ENCODE data around the gene RAB26. TPM values are rescaled to one million over a fixed set of nuclear protein-coding genes. Genes with fewer than 3 reads are reported as not detected.

RAB26 gene
- total RNA-seq, 1 donor from 2014 or later = 0.70 TPM

DNA sequence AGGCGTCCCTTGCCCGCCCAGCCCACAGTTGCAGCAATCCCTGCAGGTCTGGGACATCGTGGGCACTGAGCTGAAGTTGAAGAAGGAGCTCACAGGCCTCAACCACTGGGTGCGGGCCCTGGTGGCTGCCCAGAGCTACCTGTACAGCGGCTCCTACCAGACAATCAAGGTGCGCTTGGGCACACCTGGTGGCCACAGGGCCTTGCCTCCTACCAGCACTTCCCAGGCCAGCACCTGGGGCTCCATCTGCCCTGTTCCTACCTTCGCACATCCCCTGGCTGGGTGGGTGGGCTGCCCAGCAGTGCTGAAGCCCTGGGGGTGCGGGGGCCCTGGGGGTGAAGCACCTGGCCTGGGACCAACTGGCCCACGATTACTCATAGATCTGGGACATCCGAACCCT lies 27.0 kb downstream of the RAB26 start:
- H3K4me3 Mint-ChIP-seq = no peak overlapping the region
- no peak for DNase-seq (ENCODE audit: low spot score)
- H3K4me1 Mint-ChIP-seq (ENCODE audit: low read depth) = no peaks in the 10 kb centered on the region
- H3K9me3 Mint-ChIP-seq = no peaks in the 10 kb centered on the region
- peaks cover 6% of the 10 kb centered on the region for H3K36me3 Mint-ChIP-seq (ENCODE audit: low read depth)
- no peaks in the 10 kb centered on the region for H3K27me3 Mint-ChIP-seq (ENCODE audit: insufficient read depth)
- intact Hi-C loops (cut with micrococcal nuclease) = no loop called here
- H3K27ac Mint-ChIP-seq = no peak overlapping the region

DNA sequence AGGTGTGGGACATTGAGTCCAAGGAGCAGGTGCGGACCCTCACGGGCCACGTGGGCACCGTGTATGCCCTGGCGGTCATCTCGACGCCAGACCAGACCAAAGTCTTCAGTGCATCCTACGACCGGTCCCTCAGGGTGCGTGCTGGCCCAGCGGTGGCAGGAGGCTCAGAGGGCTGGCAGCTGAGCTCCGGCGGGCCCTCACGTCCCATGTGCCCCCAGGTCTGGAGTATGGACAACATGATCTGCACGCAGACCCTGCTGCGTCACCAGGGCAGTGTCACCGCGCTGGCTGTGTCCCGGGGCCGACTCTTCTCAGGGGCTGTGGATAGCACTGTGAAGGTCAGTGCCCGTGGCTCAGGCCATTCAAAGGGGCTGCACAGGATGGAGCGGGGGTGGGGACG lies 27.6 kb downstream of the RAB26 start:
- Mint-ChIP-seq H3K4me3 (no peak overlapping the region), H3K27ac (no peak overlapping the region), H3K27me3 (ENCODE audit: insufficient read depth) (no peaks in the 10 kb centered on the region), H3K36me3 (ENCODE audit: low read depth) (peaks cover 6% of the 10 kb centered on the region), H3K4me1 (ENCODE audit: low read depth) (no peaks in the 10 kb centered on the region), H3K9me3 (no peaks in the 10 kb centered on the region)
- no peak for DNase-seq (ENCODE audit: low spot score)
- intact Hi-C loops (cut with micrococcal nuclease) = no loop called here

DNA sequence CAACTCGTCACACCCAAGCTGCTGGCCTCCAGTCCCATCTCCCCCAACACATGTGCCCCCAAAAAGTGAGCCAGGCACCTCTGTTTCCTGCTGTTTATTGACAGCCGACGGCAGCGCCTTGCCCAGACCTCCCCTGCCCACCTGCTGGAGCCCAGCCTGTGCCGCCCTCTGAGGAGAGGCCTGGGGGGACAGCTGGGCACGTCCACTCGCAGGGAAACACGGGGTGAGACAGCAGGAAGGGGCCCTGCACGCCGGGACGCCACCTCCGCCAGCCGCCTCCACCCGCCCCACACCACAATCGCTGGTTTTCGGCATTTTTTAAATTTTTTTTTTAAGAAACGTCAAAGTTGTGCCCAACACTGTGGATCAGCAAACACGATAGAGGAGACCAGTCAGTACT lies 28.7 kb downstream of the RAB26 start:
- Mint-ChIP-seq H3K27ac (no peak overlapping the region), H3K4me1 (ENCODE audit: low read depth) (no peaks in the 10 kb centered on the region), H3K36me3 (ENCODE audit: low read depth) (peaks cover 6% of the 10 kb centered on the region), H3K4me3 (no peak overlapping the region), H3K9me3 (no peaks in the 10 kb centered on the region), H3K27me3 (ENCODE audit: insufficient read depth) (no peaks in the 10 kb centered on the region)
- intact Hi-C loops (cut with micrococcal nuclease) = no loop called here
- DNase-seq (ENCODE audit: low spot score) = no peak

DNA sequence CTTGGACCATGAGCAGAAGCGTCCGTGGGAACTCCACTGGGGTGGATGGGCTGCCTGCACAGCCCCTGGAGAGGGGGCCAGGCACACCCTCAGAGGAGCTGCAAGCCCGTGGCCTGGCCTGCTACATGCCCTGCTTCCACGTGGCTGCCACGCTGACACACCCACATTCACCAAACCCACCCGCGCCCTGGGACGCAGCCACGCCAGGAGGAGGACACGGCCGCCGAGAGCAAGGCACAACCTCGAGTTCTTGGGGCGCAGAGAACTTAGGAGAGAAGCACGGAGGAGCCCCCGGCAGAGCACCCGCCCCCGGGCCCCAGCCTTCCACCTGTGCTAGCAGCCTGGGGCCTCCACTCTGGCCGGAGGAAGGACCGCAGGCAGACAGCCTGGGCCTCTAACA lies 29.1 kb downstream of the RAB26 start:
- H3K36me3 Mint-ChIP-seq (ENCODE audit: low read depth) = peaks cover 6% of the 10 kb centered on the region
- no peak overlapping the region for H3K27ac Mint-ChIP-seq
- intact Hi-C loops (cut with micrococcal nuclease) = no loop called here
- H3K4me3 Mint-ChIP-seq = no peak overlapping the region
- H3K27me3 Mint-ChIP-seq (ENCODE audit: insufficient read depth) = no peaks in the 10 kb centered on the region
- no peaks in the 10 kb centered on the region for H3K4me1 Mint-ChIP-seq (ENCODE audit: low read depth)
- no peaks in the 10 kb centered on the region for H3K9me3 Mint-ChIP-seq
- no peak for DNase-seq (ENCODE audit: low spot score)

DNA sequence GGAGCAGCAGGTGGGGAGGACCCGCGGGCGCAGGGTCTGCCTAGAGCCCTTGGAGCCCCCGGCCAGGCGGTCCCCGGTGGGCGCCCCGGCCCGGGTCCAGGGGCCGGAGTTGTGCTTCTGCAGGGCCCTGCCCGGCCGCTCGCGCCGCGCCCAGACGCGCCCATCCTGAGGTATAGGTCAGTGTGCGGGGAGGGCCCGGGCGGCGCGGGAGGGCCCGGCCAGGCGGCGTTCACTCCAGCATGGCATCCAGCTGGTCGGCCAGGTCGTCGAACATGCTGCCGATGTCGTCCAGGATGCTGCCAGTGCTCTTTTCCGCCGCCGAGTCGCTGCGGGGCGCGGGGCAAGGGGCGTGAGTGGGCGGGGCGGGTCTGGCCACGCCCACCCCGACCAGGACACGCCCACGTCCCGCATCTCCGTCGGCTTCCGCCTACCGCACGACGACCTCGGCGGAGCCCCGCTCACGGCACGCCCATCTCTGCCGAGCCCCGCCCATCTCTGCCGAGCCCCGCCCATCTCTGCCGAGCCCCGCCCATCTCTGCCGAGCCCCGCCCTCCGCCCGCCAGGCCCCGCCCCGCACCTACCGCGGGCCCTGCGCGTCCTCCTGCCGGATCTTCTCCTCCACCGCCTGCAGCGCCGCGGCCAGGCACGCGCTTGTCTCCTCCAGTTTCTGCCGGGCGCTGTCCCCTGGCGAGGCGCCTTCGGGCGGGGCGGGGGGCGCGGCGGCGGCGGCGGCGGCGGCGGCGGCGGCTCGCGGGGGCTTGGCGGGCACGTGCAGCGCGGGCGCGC lies 30.1 kb downstream of the RAB26 start:
- no peaks in the 10 kb centered on the region for H3K27me3 Mint-ChIP-seq (ENCODE audit: insufficient read depth)

DNA sequence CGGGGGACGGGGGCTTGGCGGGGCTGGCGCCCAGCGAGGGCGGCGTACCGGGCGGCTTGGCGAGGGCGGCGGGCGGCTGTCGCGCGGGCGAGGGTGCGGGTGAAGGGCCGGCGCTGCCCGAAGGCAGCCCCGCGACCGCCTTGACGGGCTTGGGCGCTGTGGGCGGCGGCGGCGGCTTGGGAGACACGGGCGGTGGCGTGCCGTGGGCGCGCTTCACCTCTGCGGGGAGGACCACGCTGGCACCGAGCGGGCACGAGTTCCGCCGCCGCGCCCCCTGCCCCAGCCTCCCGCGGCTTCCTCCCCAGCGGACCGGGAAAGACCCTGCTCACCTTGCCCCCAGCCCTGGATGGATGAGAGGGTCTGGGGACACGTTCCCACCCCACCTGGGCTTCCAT lies 30.7 kb downstream of the RAB26 start:
- no peaks in the 10 kb centered on the region for H3K27me3 Mint-ChIP-seq (ENCODE audit: insufficient read depth)
- no peak overlapping the region for H3K27ac Mint-ChIP-seq
- H3K9me3 Mint-ChIP-seq = no peaks in the 10 kb centered on the region
- H3K4me3 Mint-ChIP-seq = no peak overlapping the region
- intact Hi-C loops (cut with micrococcal nuclease) = no loop called here
- peaks cover 3% of the 10 kb centered on the region for H3K36me3 Mint-ChIP-seq (ENCODE audit: low read depth)
- no peaks in the 10 kb centered on the region for H3K4me1 Mint-ChIP-seq (ENCODE audit: low read depth)
- DNase-seq (ENCODE audit: low spot score) = no peak

More for the DNA sequence above, 30.1 kb downstream of the RAB26 start:
- Mint-ChIP-seq H3K36me3 (ENCODE audit: low read depth) (peaks cover 6% of the 10 kb centered on the region), H3K4me3 (no peak overlapping the region), H3K27ac (no peak overlapping the region), H3K9me3 (no peaks in the 10 kb centered on the region), H3K4me1 (ENCODE audit: low read depth) (no peaks in the 10 kb centered on the region)
- intact Hi-C loops (cut with micrococcal nuclease) = loop anchor here (1.0 kb wide), 1 partner anchor 45 kb away; the partner anchor contains the start of gene E4F1
- DNase-seq (ENCODE audit: low spot score) = no peak

DNA sequence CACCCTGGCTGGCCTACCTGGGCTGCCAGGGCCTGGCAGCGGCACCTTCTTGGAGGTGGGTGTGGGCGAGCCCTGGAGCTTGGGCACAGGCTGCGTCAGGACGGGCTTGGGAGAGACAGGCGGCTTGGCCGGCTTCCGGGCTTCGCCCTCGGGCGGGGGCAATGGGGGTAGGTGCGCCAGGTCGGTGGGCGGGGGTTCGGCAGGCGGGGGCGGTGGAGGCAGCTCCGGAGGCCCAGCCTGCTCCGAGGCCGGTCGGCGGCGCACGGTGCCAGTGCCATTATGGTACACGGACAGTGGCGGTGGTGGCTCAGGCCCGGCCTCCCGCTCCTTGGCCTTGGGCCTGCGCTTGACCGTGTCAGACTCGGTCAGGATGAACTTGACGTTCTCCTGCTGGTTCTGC lies 31.2 kb downstream of the RAB26 start:
- no peaks in the 10 kb centered on the region for H3K36me3 Mint-ChIP-seq (ENCODE audit: low read depth)
- H3K27ac Mint-ChIP-seq = no peak overlapping the region
- no peaks in the 10 kb centered on the region for H3K4me1 Mint-ChIP-seq (ENCODE audit: low read depth)

DNA sequence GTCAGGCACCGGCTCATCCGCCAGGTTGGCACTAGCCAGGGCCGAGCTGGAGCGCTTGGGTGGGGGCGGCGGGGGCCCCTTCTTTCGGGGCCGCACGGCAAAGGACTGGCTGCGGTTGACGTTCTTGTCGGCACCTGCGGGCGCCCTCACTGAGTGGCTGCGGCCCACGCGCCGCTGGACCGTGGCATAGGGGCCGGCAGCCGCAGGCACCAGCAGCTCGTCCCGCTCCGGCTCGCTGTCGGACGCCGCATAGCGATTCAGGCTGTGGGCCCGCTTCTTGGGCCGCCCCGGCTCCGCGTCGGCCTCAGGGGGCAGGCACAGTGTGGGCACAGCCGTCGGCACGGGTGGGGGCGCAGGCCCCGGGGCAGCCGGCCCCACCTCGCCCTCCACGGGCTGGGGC lies 32.0 kb downstream of the RAB26 start:
- Mint-ChIP-seq H3K4me3 (no peak overlapping the region), H3K27me3 (ENCODE audit: insufficient read depth) (no peaks in the 10 kb centered on the region), H3K4me1 (ENCODE audit: low read depth) (no peaks in the 10 kb centered on the region), H3K36me3 (ENCODE audit: low read depth) (no peaks in the 10 kb centered on the region), H3K27ac (no peak overlapping the region), H3K9me3 (no peaks in the 10 kb centered on the region)
- intact Hi-C loops (cut with micrococcal nuclease) = no loop called here
- no peak for DNase-seq (ENCODE audit: low spot score)

More for the DNA sequence above, 31.2 kb downstream of the RAB26 start:
- intact Hi-C loops (cut with micrococcal nuclease) = no loop called here
- no peak for DNase-seq (ENCODE audit: low spot score)
- Mint-ChIP-seq H3K27me3 (ENCODE audit: insufficient read depth) (no peaks in the 10 kb centered on the region), H3K4me3 (no peak overlapping the region), H3K9me3 (no peaks in the 10 kb centered on the region)

DNA sequence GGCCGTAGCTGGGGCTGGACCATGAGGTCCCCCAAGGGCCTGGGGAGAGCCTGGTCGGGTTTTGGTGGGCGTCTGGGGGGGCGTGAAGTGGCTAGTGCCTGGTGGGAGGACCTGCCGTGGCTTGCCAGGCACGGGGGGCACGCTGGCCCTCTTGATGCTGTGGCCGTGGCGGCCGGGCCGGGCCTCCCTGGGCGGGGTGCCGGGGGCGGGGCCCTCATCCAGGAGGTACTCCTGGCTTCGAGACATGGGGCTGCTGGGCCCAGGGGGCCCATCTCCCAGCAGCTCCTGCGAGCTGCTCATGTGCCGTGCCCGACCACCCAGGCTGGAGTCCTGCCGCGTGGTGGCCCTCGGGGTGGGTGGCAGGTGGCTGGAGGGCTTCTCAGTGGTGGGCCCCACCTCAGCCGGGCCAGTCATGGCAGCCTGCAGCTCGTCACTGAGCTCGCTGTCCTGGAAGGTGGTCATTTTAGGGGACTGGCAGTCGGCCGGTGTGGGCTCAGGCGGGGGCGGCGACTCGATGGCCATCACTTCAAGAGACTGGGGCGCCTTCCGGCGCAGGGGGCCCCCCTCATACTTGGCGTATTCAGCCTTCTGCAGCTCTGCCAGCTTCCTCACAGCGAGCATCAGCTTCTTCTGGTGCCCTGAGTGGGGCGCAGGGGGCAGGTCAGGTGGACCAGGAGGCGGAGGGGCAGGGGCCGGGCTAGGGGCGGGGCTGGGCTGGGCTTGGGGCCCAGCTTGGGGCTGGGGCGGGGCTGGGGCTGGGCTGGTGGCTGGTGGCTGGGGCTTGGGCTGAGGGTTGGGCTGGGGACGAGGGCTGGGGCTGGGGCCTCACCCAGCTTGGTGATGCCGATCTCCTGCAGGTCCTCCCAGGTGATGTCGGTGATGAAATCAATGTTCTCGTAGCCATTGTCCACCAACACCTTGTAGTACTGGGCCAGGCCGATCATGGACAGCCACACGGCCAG lies 32.8 kb downstream of the RAB26 start:
- no peaks in the 10 kb centered on the region for H3K9me3 Mint-ChIP-seq
- H3K4me3 Mint-ChIP-seq = no peak overlapping the region
- no peaks in the 10 kb centered on the region for H3K27me3 Mint-ChIP-seq (ENCODE audit: insufficient read depth)
- H3K27ac Mint-ChIP-seq = no peak overlapping the region
- H3K4me1 Mint-ChIP-seq (ENCODE audit: low read depth) = no peaks in the 10 kb centered on the region
- no peaks in the 10 kb centered on the region for H3K36me3 Mint-ChIP-seq (ENCODE audit: low read depth)
- intact Hi-C loops (cut with micrococcal nuclease) = no loop called here
- DNase-seq (ENCODE audit: low spot score) = no peak

DNA sequence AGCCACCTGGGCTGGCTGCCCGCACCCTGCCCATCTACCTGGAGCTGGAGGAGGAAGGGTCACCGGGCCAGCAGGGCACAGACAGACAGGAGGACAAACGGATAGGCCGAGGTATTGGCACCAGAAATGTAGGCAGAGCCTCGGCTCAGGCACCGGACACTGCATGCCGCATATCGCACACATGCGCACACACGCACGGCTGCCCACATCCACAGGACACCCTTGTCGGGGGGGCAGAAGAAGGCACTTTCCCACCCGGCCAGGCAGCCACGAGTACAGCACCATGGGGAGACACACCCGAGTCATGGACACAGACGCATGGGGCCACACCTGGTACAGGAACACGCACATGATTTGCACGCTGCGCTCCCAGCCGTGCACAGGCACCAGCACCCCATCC lies 33.5 kb downstream of the RAB26 start:
- no peaks in the 10 kb centered on the region for H3K27me3 Mint-ChIP-seq (ENCODE audit: insufficient read depth)
- intact Hi-C loops (cut with micrococcal nuclease) = no loop called here
- no peaks in the 10 kb centered on the region for H3K4me1 Mint-ChIP-seq (ENCODE audit: low read depth)
- H3K27ac Mint-ChIP-seq = no peak overlapping the region
- no peaks in the 10 kb centered on the region for H3K9me3 Mint-ChIP-seq
- no peak overlapping the region for H3K4me3 Mint-ChIP-seq
- H3K36me3 Mint-ChIP-seq (ENCODE audit: low read depth) = no peaks in the 10 kb centered on the region
- no peak for DNase-seq (ENCODE audit: low spot score)

DNA sequence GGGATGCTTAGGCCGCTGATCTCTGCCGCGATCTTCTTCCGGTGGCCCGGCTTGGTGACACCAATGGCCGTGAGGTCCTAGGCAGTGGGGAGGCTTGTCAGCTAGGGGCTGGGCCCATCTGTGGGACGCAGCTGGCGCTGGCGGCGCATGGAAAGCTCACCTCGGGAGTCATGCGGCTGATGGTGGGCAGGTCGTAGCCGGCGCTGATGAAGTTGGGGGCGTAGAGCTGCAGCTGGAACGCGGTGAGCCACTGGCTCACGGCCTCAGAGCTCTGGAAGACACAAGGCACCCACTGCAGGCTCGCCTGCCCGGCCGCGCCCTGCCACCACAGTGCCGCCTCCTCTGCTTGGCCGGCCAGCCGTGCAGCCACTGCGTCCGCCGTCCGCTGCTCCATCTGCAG lies 35.2 kb downstream of the RAB26 start:
- no peak for DNase-seq (ENCODE audit: low spot score)
- Mint-ChIP-seq H3K9me3 (no peaks in the 10 kb centered on the region), H3K36me3 (ENCODE audit: low read depth) (no peaks in the 10 kb centered on the region), H3K27ac (no peak overlapping the region), H3K27me3 (ENCODE audit: insufficient read depth) (no peaks in the 10 kb centered on the region), H3K4me3 (no peak overlapping the region), H3K4me1 (ENCODE audit: low read depth) (no peaks in the 10 kb centered on the region)
- intact Hi-C loops (cut with micrococcal nuclease) = no loop called here

DNA sequence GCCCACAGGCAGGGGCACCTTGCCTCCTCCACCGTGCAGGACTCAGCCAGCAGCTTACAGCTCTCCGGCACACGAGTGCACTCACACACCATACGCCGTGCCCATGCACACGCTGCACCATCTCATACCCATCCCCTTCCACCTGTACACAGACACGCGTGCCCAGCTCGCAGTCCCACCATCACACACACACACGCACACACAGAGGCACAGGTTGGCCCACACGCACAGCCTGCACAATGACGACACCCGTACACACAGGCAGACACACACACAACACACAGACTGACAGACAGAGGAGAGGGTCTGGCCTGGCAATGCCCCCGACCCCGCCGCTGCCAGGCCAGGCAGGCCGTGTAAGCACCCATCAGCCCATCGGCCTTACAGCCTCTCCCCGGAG lies 35.9 kb downstream of the RAB26 start:
- no peak overlapping the region for H3K4me3 Mint-ChIP-seq
- intact Hi-C loops (cut with micrococcal nuclease) = no loop called here
- H3K27ac Mint-ChIP-seq = no peak overlapping the region
- no peaks in the 10 kb centered on the region for H3K4me1 Mint-ChIP-seq (ENCODE audit: low read depth)
- no peaks in the 10 kb centered on the region for H3K27me3 Mint-ChIP-seq (ENCODE audit: insufficient read depth)
- no peaks in the 10 kb centered on the region for H3K9me3 Mint-ChIP-seq
- no peaks in the 10 kb centered on the region for H3K36me3 Mint-ChIP-seq (ENCODE audit: low read depth)
- no peak for DNase-seq (ENCODE audit: low spot score)

DNA sequence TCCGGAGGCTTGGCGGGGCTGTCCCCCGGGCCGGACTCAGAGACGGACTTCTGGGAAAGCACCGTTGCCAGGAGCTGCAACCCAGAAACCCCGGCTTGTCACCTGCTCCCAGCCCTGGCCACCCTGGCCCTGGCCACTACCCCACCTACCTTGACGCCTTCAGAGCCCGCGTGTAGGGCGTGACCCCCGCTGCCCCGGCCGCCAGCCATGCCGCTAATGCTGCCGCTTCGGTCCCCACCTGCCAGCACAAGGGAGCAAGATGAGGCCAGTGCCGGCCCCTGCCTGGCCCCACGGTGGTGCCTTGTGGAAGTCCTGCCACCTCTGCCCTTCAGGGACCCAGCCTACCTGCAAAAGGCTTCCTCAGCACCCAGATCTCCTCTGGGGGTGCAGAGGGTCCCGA lies 36.5 kb downstream of the RAB26 start:
- no peaks in the 10 kb centered on the region for H3K9me3 Mint-ChIP-seq
- H3K27me3 Mint-ChIP-seq (ENCODE audit: insufficient read depth) = no peaks in the 10 kb centered on the region
- no peak overlapping the region for H3K4me3 Mint-ChIP-seq
- no peaks in the 10 kb centered on the region for H3K4me1 Mint-ChIP-seq (ENCODE audit: low read depth)
- no peaks in the 10 kb centered on the region for H3K36me3 Mint-ChIP-seq (ENCODE audit: low read depth)
- intact Hi-C loops (cut with micrococcal nuclease) = no loop called here
- DNase-seq (ENCODE audit: low spot score) = no peak
- no peak overlapping the region for H3K27ac Mint-ChIP-seq
